GM18517 (cell line): ENCODE measurements around the gene KL.

Source experiments
- ATAC-seq: cut with Tn5 transposase; IDR thresholded peaks from one replicate; pipeline ENCODE4 v1.9.1; 2021; ENCODE audit warnings: mild to moderate bottlenecking, moderate library complexity; ENCODE audit not compliant: unreplicated experiment

The KL gene

DNA sequence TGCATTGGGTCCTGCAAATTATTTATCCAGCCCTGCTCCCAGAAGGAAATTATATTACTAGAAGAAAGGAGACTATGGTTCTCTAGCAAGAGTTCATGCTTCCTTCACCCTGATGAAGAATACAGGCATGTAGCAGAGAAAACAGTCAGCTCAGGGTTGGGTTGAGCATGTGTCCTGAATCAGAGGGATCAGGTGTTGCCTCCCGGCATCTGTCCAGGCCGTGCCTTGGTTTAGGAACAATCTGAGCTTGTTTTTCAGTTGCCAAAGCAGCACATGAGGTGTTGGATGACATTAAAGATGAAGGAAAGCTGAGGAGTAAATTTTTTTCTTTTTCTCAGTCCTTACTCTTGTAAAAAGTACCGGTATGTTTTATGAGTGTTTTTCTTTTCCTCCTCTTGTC lies 62.0 kb downstream of the KL start:
- no peak for ATAC-seq

DNA sequence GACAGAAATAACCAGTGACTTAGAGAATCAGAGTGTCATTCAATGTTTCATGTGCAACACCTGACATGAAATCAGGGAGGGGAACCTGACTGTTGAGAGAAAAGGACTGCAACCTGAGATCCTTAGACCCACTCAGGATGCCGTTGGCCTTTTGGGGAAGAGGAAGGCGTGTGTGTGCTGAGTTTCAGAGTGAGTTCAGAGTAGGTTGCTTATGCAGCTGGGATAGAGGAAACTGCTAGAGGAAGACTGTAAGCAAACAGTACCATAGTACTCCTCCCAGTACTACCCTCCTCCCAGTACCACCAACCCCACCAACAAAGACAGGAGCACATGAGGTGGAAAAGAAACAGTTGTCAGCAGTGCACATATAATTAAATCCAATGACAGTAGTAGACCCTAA lies 63.7 kb downstream of the KL start:
- ATAC-seq = no peak

DNA sequence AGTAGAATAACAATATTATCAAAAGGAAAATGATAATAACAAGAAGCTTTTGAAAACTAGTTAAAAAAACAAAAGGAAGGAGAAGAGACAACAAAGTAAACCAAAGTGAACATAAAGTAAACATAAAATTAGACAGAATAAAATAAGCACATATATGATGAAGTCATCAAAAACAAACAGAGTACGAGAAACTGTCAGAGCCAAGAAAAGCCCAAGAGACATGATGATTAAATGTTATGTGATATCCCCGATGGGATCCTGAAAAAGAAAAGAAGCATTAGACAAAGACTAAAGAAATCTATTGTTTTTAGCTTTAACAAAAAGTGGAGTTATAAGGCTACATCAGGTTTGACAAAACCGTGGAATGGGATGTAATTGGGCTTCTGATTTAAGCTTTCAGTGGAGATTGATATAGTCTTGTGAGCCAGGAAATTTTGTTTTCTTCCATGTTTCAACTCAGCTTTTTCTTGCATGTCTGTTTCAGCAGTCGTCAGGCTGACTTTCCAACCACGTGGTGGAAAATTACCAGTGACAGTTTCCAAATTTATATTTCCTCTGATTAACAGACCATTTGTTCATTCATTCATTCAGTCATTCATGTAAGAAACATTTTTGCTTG lies 64.9 kb downstream of the KL start:
- ATAC-seq = no peak

DNA sequence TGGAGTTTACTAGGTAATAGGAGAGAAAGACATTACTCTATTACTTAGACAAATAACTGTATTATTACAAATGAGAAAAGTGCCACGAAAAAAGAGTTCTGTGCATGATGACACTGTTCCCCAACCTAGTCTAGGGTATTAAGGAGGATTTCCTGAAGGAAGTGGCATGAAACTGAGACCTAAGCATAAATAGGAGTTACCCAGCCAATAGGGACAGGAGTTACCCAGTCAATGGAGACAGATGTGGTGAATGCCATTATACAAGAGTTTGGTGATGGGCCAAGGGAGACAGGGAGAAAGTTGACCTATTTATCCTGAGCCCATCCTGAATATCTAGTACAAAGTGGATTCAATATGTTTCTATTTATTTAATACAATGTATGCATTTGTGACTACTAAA lies 65.4 kb downstream of the KL start:
- ATAC-seq = no peak

DNA sequence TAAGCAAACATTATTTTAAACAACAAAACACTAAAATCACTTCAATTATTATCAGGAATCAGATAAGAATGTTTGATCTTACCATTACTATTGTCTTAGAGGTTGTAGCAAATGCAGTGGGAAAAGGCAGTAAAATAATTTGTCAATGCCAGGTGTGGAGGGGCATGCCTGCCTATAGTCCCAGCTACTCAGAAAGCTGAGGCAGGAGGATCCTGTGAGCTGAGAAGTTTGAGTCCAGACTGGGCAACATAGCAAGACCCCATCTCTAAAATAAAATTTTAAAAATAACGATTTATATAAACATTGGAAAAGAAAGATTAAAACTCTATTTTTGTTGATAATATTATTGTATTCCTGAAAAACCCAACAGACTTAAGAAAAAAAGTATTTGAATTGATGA lies 66.8 kb downstream of the KL start:
- ATAC-seq = no peak

DNA sequence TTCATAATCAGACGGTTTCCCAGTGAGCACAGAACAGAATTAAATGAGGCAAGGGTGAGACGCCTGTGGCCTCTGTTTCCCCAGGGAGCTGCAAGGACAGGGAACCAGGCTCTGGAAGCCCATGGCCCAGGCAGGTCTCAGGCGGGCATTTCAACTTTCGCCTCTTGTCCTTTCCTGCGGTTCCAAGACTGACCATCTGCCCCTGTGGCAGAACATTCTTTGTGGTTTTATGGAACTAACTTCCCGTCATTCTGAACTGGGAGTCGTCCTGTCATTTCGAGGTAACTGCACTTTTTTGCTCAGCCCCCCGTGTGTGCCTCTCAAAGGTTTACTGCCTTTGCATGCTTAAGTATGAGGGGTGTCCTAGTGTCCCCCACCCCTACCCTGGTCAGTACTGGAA lies 70.9 kb downstream of the KL start:
- ATAC-seq = no peak

DNA sequence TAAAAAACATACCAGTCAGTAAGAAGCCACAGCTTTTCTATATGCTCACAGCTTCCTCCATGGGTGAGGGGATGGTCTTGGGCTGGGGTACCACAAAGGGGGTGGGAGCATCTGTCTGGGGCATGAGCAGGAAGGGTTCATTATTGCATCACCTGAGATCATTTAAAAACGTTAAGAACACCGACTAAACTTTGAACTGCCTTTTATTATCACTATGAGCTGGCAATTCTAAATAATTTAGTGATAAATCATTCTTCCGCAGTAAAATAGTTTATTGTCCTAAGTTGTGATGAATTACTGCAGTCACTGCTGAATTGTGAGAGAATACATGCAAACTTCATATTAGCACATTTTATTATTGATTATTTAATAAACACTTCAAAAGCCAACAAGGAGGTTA lies 71.6 kb downstream of the KL start:
- no peak for ATAC-seq

DNA sequence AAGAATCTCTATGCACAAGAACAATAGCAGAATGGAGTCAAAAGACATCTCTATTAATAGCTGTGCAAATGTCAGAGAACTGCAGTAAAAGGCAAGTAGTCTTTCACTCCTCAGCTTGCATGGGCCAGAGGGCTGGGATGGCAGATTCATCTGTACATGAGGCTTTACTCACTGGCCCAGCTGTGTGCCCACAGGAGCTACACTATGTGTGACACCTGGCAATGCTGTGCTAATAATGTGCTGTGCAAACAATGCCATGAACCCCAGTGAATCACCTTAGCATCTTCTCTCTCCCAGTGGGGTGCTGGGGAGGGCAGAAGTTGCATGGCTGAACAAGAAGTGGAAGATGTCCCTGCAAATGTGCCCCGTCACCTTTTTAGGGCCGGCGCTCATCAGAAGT lies 73.1 kb downstream of the KL start:
- ATAC-seq = no peak

DNA sequence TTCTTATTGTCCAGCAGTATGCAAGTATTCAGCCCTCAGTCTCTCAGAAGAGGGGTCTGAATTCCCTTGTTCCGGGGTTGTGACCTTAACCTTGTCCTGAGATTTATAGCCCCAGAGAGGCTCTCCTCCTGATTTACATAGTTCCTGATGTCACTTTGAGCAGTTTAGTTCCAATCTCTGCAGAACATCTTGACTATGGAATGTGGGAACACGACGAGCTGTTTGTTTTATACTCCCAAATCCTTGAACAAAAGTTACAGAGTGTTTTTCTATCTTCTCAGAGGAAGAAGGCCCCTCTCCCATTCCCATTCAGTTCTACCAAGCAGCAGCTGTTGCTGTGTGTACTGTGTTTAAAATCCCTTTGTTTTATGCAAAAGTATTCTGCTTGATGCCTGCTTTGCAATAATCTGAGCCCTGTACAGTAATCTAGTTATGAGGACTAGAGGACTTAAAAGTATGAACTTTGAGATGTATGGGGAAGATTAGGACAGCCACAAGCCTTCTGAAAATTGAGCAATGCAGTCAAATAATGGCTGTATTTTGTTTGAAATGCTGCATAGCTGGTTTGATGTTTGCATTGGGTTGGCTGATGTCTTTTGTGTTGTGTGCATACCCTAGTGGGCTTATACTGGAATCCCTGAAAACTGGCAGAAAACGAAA lies 74.7 kb downstream of the KL start:
- no peak for ATAC-seq

DNA sequence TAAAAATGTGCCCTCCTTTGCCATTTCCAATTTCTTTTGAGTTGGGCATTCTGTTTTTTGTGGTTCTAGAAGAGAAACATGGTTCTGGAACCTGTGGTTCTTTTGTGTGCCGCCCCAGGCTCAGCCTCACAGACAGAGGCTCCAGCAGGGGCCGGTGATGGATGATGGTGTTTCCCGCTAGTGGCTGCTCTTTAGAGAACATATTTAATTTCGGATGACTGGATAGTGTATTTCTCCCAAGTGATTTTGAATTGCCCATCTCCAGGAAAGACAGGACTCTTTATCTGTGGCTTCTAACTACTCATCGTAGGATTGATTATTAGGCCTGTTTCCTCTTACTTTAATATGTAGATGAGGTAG lies 75.2 kb downstream of the KL start:
- ATAC-seq = no peak

DNA sequence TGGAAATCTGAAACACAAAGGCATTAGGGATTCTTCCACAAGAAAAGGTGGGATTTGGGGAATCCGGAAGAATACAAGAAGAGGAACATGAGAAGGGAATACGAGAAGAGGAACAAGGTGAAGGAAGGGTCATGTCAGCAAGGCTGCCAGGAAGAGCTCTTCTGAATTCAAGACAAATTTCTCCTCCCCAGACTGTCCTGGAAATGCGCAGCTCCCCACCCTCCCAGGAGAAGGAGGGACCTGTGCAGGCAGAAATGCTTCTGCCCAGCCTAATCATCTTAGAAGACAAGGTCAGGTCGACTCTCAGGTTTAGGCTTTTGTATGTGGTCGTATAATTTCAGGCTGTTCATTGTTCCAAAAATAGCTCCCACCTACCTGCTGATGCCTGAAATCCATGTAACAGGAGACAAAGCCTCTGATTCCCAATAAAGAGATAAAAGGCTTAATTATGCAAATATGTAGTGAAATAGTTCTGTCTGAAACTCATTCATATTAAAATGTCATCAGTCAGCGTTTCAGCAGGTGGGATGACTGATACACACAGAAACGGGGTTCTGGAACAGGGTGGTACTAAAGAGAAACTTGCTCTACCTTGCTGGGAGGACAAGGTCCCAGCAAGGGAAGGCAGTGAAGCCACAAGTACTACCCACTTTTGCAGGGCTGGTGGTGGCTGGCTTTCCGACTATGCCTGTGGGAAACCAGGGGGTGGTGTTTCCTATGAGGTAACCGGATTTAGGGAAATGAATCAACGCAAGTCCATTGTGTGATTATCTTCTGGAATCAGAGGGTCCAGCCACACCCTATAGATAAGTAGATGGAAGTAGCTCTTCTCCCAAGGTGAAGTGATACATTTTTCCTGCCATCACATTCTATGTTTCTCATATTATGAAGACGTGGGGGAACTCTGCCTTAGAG lies 76.1 kb downstream of the KL start:
- ATAC-seq = no peak

DNA sequence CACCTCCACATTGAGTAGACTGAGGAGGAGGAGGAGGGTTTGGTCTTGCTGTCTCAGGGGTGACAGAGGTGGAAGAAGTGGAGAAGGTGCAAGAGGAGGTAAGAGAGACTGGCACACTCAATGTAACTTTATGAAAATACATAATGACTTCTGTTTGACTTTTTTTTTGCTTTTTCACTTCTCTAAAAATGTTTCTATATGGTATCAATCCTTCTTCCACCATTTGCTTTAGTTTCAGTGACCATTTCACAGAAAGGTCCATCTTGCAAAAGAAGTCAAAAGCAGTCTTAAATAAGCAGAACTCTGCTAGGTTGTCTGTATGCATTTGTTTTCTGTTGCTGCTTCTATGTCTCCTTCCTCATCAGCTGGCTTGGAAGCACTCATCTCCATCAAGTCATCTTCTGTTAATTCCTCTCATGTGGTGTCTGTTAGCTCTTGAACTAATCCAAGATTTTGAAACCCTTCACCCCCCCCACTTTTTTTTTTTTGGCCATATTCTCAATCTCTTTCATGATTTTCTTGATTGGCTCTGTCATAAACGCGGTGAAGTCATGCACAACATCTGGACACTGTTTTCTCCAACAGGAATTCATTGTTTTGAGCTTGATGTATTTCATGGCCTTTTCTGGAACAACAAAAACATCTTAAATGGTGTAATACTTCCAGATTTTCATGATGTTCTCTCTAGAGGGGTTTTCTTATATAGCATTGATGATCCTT lies 80.8 kb downstream of the KL start:
- peak; percentile 75 for ATAC-seq

DNA sequence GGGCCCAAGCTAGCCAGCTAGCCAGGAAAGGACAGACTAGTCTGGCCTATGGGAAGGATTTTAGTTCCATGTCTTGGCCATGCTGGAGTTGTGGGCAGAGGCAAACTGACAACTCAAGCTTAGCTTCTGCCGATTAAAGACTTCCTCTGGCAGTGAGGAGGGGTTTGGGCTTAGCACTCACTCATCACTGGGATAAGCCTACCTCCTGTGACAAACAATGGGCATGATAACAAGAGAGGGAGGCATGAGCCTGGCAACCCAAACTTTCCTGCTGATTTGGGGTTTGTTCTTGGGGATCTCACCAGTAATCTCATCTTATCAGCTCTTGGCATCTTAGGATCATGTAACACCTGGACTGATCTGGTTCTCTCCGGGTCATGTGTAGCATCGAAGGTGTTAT lies 83.6 kb downstream of the KL start:
- no peak for ATAC-seq

DNA sequence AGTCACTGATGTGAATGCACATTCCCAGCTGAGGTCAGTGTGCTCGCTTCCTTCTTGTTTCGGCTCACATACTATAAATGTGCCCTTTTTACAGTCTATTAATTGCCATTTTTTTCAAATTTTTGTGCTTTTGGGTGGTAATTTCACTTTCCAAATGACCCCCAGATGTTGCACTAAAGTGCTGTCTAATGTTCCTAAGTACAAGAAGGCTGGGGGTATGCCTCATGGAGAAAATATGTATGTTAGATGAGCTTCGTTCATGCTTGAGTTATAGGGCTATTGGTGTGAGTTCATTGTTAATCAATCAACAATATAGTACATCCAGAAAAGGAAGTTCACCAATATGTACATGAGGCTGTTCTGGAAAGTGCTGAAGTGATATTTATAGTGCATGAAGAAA lies 84.7 kb downstream of the KL start:
- ATAC-seq = no peak

DNA sequence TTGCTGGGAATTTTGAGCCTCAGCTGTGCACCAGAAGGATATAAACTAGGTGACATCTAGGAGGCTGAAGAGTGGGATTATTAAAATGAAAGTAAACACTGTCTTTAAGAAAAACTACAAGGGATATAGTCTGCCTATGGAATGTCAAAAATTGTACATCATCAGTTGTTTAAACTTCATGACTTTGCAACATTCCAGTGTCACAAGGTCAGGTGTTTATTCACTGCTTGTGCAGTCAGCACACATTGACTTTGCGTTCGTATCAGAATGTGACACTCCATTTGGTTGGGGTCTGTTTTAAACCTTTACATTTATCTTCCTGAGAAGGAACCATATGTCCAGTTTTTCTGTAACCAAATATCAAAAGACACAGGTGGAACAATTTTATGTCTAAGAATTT lies 85.6 kb downstream of the KL start:
- ATAC-seq = no peak

DNA sequence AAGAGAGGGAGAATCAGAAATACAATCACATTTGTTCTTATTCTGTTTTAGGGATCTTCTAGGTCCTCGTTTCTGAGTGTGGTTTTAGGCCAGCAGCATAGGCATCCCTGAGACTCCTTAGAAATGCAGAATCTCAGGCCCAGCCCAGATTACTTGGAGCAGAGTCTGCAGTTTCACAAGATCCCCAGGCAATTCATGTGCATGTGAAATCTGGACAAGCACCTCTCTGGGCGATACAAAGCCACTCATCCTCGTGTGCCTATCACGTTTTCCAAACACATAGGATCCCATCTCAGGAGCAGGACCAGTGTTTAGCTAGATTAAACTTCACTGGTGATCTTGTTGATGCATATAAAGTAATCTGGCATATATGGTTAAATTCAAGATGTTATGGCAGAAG lies 87.2 kb downstream of the KL start:
- ATAC-seq = no peak

DNA sequence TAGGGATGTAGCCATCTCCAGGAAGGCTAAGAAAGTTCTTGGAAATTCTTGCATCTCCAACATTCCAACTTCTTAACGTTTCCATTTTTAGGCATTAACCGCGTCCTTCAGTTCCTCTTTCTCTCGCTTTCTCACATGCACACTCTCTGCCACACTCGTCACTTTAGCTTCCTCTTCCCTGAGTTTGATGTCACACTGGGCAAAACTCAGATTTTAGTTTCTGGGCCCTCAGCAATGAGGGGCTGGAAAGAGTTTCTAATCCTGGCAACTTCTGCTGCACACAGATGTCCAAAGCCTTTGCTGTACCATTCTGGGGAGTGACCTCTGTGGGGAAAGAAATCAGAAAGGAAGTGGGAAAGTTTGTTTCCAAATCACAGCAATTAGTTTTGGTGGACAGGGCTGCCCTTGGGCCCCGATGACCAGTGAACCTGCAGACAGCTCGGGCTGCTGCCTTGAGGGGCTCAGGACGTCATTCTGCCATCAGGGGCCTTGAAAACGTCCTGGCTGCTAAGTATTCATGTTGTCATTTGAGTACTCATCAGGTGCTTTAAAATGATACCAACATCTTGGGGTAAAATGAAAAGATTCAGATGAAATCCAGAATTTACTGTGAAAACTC lies 89.3 kb downstream of the KL start:
- ATAC-seq = no peak

DNA sequence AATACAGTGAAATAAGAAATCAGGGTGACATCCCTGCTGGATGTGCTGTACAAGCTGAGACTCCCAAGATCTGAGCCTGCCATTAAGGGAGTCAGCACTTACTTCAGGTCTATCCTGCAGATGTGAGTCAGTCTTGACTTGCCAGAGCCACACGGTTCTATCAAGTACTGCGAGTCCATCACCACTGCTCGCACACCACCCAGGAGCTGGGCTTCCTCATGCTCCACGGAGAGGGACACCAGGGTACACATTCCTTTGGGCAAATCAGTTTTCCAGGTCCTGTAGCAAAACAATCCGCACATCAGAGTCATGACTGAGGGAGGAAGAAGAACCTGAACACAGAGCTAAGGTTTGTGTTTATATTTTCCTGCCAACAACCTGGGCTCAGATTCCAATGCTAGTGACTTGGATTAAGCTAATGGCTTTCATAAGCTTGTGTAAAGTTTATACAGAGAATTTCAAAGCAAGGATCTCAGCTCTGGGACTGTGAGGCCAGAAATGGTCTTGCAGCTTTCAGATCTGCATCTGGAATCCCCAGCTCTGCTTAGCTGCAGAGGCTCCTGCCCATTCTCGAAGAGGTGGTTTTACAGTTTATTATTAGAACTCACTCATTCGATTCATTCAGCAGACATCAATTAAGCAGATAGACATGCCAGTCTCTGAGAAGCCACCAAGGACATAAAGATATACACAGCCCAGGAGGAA lies 90.6 kb downstream of the KL start:
- ATAC-seq = peak; percentile 34

DNA sequence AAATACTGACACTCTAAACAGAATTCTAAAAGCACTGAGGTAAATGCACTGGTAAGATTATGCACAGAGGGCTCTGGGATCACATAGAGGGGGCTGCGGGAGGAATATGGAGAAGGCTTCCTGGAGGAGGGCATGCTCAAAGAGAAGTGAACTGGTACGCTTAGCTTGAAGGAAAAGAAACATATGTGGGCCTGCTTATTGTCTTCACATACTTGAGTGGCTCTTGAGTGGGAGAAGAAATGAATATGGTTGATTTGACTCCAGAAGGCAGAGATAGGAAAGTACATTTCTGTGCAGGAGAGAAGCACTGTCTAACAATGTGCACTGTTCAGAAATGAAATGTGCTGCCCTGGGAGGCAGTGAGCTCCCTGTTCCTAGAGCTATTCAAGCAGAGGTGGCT lies 91.1 kb downstream of the KL start:
- peak; percentile 10 for ATAC-seq

DNA sequence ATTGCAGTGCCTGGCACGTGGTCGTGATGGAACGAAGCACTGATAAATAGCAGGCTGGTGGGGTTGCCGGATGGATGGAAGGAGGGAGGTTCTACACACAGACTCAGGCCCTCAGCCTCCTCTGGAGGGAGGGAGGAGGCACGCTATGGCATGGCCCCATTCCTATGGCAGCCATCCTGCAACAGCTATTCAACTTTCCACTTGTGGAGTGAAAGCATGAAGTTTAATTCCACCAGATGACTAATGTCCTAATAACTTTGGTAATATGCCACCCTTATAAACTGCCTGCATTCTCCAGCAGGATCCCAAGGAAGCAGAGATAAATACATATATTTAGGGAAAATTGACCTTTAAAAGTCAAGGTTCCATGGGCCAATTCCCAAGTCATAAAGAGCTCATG lies 92.4 kb downstream of the KL start:
- ATAC-seq = no peak
